ENCODE data around the gene PDCD2. TPM values are rescaled to one million over a fixed set of nuclear protein-coding genes. Genes with fewer than 3 reads are reported as not detected.
"Not testable (repeated sequence)": the region's sequence is repeated elsewhere in the genome, so short reads cannot be mapped to it uniquely, and the experiment has no call there.

PDCD2 gene
- total and polyA plus RNA-seq, 4 donors = 30.6 to 57.4 (median 44.3) TPM

GRCh38 chr6:170529839-170530469 is 54.5 kb downstream of the PDCD2 start:
- TF ChIP-seq CTCF (IDR thresholded peaks at IDR 0.05; ENCODE audit: control extremely low read depth, extremely low read depth) = peak; percentile 75
- Histone ChIP-seq H3K4me3 (no peak overlapping the region), H3K4me1 (ENCODE audit: control insufficient read depth in 5 of 5, insufficient read depth in 5 of 5, low read length in 5 of 5) (peaks cover 0 to 2% (median 0%) of the 10 kb centered on the region in 5 donors), H3K27me3 (ENCODE audit: control insufficient read depth in 3 of 3, insufficient read depth in 3 of 3, low read length in 2 of 3) (peaks cover 0 to 3% (median 0%) of the 10 kb centered on the region in 3 donors), H3K27ac (ENCODE audit: low read depth in 1 of 2, low read length in 1 of 2) (no peak overlapping the region), H3K9me3 (ENCODE audit: control insufficient read depth in 4 of 4, insufficient read depth in 3 of 4, low read length in 3 of 4) (no peaks in the 10 kb centered on the region), H3K9ac (ENCODE audit: insufficient read depth in 1 of 2, low read length in 2 of 2) (no peak overlapping the region), H3K36me3 (ENCODE audit: control insufficient read depth in 4 of 4, insufficient read depth in 4 of 4, low read length in 4 of 4) (peaks cover 6 to 14% (median 10%) of the 10 kb centered on the region in 4 donors)
- DNase-seq (peak; percentile 80 to 88 (median 87)), ATAC-seq (ENCODE audit: insufficient read depth, low FRiP score) (peak; percentile 78)
- WGBS, 2 donors = 53 to 57% methylated on average over 5 of the region's 5 CpGs

GRCh38 chr6:170527995-170528394 is 56.4 kb downstream of the PDCD2 start:
- not testable (repeated sequence) for H3K27me3 ChIP-seq (ENCODE audit: control insufficient read depth in 3 of 3, insufficient read depth in 3 of 3, low read length in 2 of 3)
- WGBS, 2 donors = 83 to 84% methylated on average over 5 of the region's 5 CpGs

GRCh38 chr6:170525795-170526194 is 58.6 kb downstream of the PDCD2 start:
- ATAC-seq (ENCODE audit: insufficient read depth, low FRiP score) = no peak
- Histone ChIP-seq H3K4me3 (no peak overlapping the region), H3K9me3 (ENCODE audit: control insufficient read depth in 4 of 4, insufficient read depth in 3 of 4, low read length in 3 of 4) (no peaks in the 10 kb centered on the region), H3K4me1 (ENCODE audit: control insufficient read depth in 5 of 5, insufficient read depth in 5 of 5, low read length in 5 of 5) (peaks cover 0 to 14% (median 5%) of the 10 kb centered on the region in 5 donors), H3K36me3 (ENCODE audit: control insufficient read depth in 4 of 4, insufficient read depth in 4 of 4, low read length in 4 of 4) (no peaks in the 10 kb centered on the region), H3K27ac (ENCODE audit: low read depth in 1 of 2, low read length in 1 of 2) (no peak overlapping the region), H3K9ac (ENCODE audit: insufficient read depth in 1 of 2, low read length in 2 of 2) (no peak overlapping the region), H3K27me3 (ENCODE audit: control insufficient read depth in 3 of 3, insufficient read depth in 3 of 3, low read length in 2 of 3) (peaks cover 0 to 3% (median 0%) of the 10 kb centered on the region in 3 donors)
- TF ChIP-seq CTCF (IDR thresholded peaks at IDR 0.05; ENCODE audit: control extremely low read depth, extremely low read depth) = no peak
- 61 to 66% methylated on average over 7 of the region's 7 CpGs for WGBS, 2 donors
- DNase-seq = no peak

More at GRCh38 chr6:170527995-170528394, 56.4 kb downstream of the PDCD2 start:
- not testable (repeated sequence) for H3K36me3 ChIP-seq (ENCODE audit: control insufficient read depth in 4 of 4, insufficient read depth in 4 of 4, low read length in 4 of 4); H3K4me3 ChIP-seq; DNase-seq; H3K4me1 ChIP-seq (ENCODE audit: control insufficient read depth in 5 of 5, insufficient read depth in 5 of 5, low read length in 5 of 5); H3K9me3 ChIP-seq (ENCODE audit: control insufficient read depth in 4 of 4, insufficient read depth in 3 of 4, low read length in 3 of 4); H3K27ac ChIP-seq (ENCODE audit: low read depth in 1 of 2, low read length in 1 of 2); ATAC-seq (ENCODE audit: insufficient read depth, low FRiP score); H3K9ac ChIP-seq (ENCODE audit: insufficient read depth in 1 of 2, low read length in 2 of 2)

Other genes with a start within 250 kb of the PDCD2 start
- gene PSMB1, start 31.3 kb downstream of the PDCD2 start, total RNA-seq = 100 to 1,000 TPM; 118 to 165 TPM
- 100 to 1,000 TPM; 291 to 365 TPM for gene PSMB1, start 31.3 kb downstream of the PDCD2 start, polyA plus RNA-seq
- 10 to 100 TPM; 12.5 to 13.7 TPM for gene TBP, start 30.3 kb downstream of the PDCD2 start, total RNA-seq
- gene TBP, start 30.3 kb downstream of the PDCD2 start, polyA plus RNA-seq = 10 to 100 TPM in 1 of 2 donors, 1 to 10 TPM in 1; 9.2 to 10.0 TPM

All from lung (tissue), 12 donors.